IMR-90 (cell line): ENCODE data around the gene SMIM22. TPM values are rescaled to one million over a fixed set of nuclear protein-coding genes. Genes with fewer than 3 reads are reported as not detected.
A peak's percentile ranks its signal among the peaks of the same experiment; 100 is the strongest.

ENCODE experiments used
- ATAC-seq: fragments of 200-7000 bp; cut with Tn5 transposase; 2 replicates; pipeline ENCODE4 v1.9.1; 2020; ENCODE audit warnings: low read depth, mild to moderate bottlenecking, moderate library complexity
- BruUV-seq: library from RNA; stranded (reverse); fragments of 400-500 nt; replicated peaks from 2 replicates; lab custom pipeline; 2021; lab: Mats Ljungman, UMichigan
- CTCF ChIA-PET: fragments of 300-600 bp; formaldehyde crosslinking; extraction: SDS; loops from one replicate; lab custom pipeline; 2021; ENCODE audit warnings: antibody characterized with exemption; lab: Yijun Ruan, JAX
- POLR2A ChIA-PET: fragments of 300-600 bp; sonication (Branson Sonifier 250); formaldehyde crosslinking; loops from one replicate; lab custom pipeline; 2022; ENCODE audit warnings: antibody characterized with exemption; ENCODE audit not compliant: unreplicated experiment; lab: Charles Lee
- DNase-seq: peaks from one replicate; pipeline ENCODE4 v3.0.0; 2013
- H2AFZ ChIP-seq: replicated peaks from 2 replicates; pipeline ENCODE3; 2013; ENCODE audit warnings: low read length, mild to moderate bottlenecking; ENCODE audit not compliant: poor library complexity
- H2AK5ac ChIP-seq: 2 replicates; pipeline ENCODE4 v1.6.1; 2013; ENCODE audit warnings: low read depth, low read length, inconsistent platforms
- H2AK9ac ChIP-seq: replicated peaks from 2 replicates; pipeline ENCODE3; 2013; ENCODE audit warnings: mild to moderate bottlenecking, low read depth, low read length, moderate library complexity; ENCODE audit not compliant: poor library complexity
- H2BK120ac ChIP-seq: 2 replicates; pipeline ENCODE4 v1.6.1; 2013; ENCODE audit warnings: low read depth, low read length, inconsistent platforms
- H2BK15ac ChIP-seq: 3 replicates; pipeline ENCODE4 v1.6.1; 2013; ENCODE audit warnings: low read depth, low read length, inconsistent platforms
- H2BK20ac ChIP-seq: 2 replicates; pipeline ENCODE4 v1.6.1; 2013; ENCODE audit warnings: low read depth, mild to moderate bottlenecking, inconsistent platforms, low read length, moderate library complexity
- H2BK5ac ChIP-seq: 2 replicates; pipeline ENCODE4 v1.6.1; 2013; ENCODE audit warnings: mild to moderate bottlenecking, low read depth, low read length, inconsistent platforms; ENCODE audit not compliant: poor library complexity, severe bottlenecking
- H3K14ac ChIP-seq: replicated peaks from 2 replicates; pipeline ENCODE4 v1.6.1; 2013; ENCODE audit warnings: low read depth, low read length, inconsistent platforms
- H3K18ac ChIP-seq: 2 replicates; pipeline ENCODE4 v1.6.1; 2013; ENCODE audit warnings: low read depth, low read length, control low read depth
- H3K23ac ChIP-seq: 2 replicates; pipeline ENCODE4 v1.6.1; 2013; ENCODE audit warnings: low read depth, low read length, inconsistent platforms
- H3K27ac ChIP-seq: 2 replicates; pipeline ENCODE4 v1.5.1; 2013; ENCODE audit warnings: mild to moderate bottlenecking, control low read depth, low read length; ENCODE audit not compliant: insufficient read depth
- H3K27me3 ChIP-seq: 2 replicates; pipeline ENCODE4 v1.6.1; 2013; ENCODE audit warnings: low read length; ENCODE audit not compliant: control insufficient read depth, insufficient read depth
- H3K36me3 ChIP-seq: 2 replicates; pipeline ENCODE4 v1.6.1; 2013; ENCODE audit warnings: low read length, mixed read lengths; ENCODE audit not compliant: control insufficient read depth, insufficient read depth
- H3K4ac ChIP-seq: 2 replicates; pipeline ENCODE4 v1.6.1; 2013; ENCODE audit warnings: low read depth, low read length, inconsistent platforms
- H3K4me1 ChIP-seq: 2 replicates; pipeline ENCODE4 v1.6.1; 2013; ENCODE audit warnings: low read length, mixed read lengths; ENCODE audit not compliant: control insufficient read depth, insufficient read depth
- H3K4me2 ChIP-seq: 2 replicates; pipeline ENCODE4 v1.6.1; 2013; ENCODE audit warnings: low read depth, mild to moderate bottlenecking, control low read depth, low read length, moderate library complexity
- H3K4me3 ChIP-seq: 2 replicates; pipeline ENCODE4 v1.5.1; 2013; ENCODE audit warnings: low read depth, mild to moderate bottlenecking, control low read depth, low read length, moderate library complexity; ENCODE audit not compliant: insufficient read depth
- H3K56ac ChIP-seq: 2 replicates; pipeline ENCODE4 v1.6.1; 2013; ENCODE audit warnings: low read length, inconsistent platforms; ENCODE audit not compliant: insufficient read depth; ENCODE audit errors: extremely low read depth
- H3K79me1 ChIP-seq, 2 experiments: 2 replicates each; pipeline ENCODE4 v1.6.1; 2013; ENCODE audit warnings: low read length in 2 of 2, inconsistent platforms in 1 of 2, low read depth in 1 of 2
- H3K9ac ChIP-seq: 2 replicates; pipeline ENCODE4 v1.6.1; 2013; ENCODE audit warnings: low read depth, low read length, control low read depth
- H3K9me1 ChIP-seq: 2 replicates; pipeline ENCODE4 v1.6.1; 2013; ENCODE audit warnings: low read length, inconsistent platforms; ENCODE audit not compliant: insufficient read depth
- H3K9me3 ChIP-seq: 2 replicates; pipeline ENCODE4 v1.6.1; 2013; ENCODE audit warnings: low read length; ENCODE audit not compliant: control insufficient read depth, insufficient read depth
- H4K20me1 ChIP-seq: 2 replicates; pipeline ENCODE4 v1.6.1; 2013; ENCODE audit warnings: low read length, inconsistent platforms; ENCODE audit not compliant: insufficient read depth
- H4K5ac ChIP-seq: 2 replicates; pipeline ENCODE4 v1.6.1; 2013; ENCODE audit warnings: mild to moderate bottlenecking, low read depth, low read length, control low read depth
- H4K8ac ChIP-seq, 2 experiments: 2 replicates each; pipeline ENCODE4 v1.6.1; 2013; ENCODE audit warnings: low read depth in 2 of 2, low read length in 2 of 2, control low read depth in 1 of 2, inconsistent platforms in 1 of 2
- H4K91ac ChIP-seq: 2 replicates; pipeline ENCODE4 v1.6.1; 2013; ENCODE audit warnings: low read depth, low read length, inconsistent platforms; ENCODE audit not compliant: insufficient read depth
- MAZ ChIP-seq: IDR thresholded peaks from 2 replicates; pipeline ENCODE4 v1.6.1; 2012; ENCODE audit warnings: low read depth, mild to moderate bottlenecking, low read length, improper control_type of control experiment, moderate library complexity, borderline replicate concordance
- NFE2L2 ChIP-seq: fragments of 150-350 bp; IDR thresholded peaks from 2 replicates; pipeline ENCODE4 v1.6.1; 2016; ENCODE audit warnings: low read depth, mild to moderate bottlenecking, low read length
- POLR2A ChIP-seq: IDR thresholded peaks from 2 replicates; pipeline ENCODE4 v1.6.1; 2012; ENCODE audit warnings: mild to moderate bottlenecking, low read depth, low read length
- WGBS, 2 experiments: methylation state at CpG; one replicate each; pipeline versions ENCODE4 v1.1.5 to v1.1.7; 2013; ENCODE audit warnings: missing lambda C conversion rate in 2 of 2; ENCODE audit not compliant: insufficient read length in 1 of 2; ENCODE audit errors: extremely low coverage in 2 of 2; 5-methylcytosine and 5-hydroxymethylcytosine counted together
- dilution Hi-C: fragments of 300-500 bp; cut with HindIII; formaldehyde crosslinking; loops from one replicate; pipeline ENCODE4 v1.14.3; 2018; ENCODE audit warnings: low sequenced_read_pairs; ENCODE audit not compliant: unreplicated experiment
- in situ Hi-C: fragments of 300-500 bp; cut with MboI; formaldehyde crosslinking; loops from 3 replicates; pipeline ENCODE4 v1.14.3; 2019; ENCODE audit warnings: low sequenced_read_pairs, inconsistent platforms, mixed read lengths
- intact Hi-C: fragments of 100-400 bp; cut with micrococcal nuclease; formaldehyde crosslinking; loops from 2 replicates; pipeline ENCODE4 v1.10.0; 2022
- polyA plus RNA-seq, 3 experiments: library from polyadenylated mRNA; depleted of rRNA; stranded (reverse); fragments of >200 nt; gene quantifications; 2 replicates each; pipeline ENCODE4 v1.2.3, GENCODE V29; 2012; ENCODE audit warnings: low replicate concordance in 1 of 3
- total RNA-seq: library from RNA; depleted of rRNA; stranded (reverse); fragments of >200 nt; gene quantifications from 2 replicates; pipeline ENCODE4 v1.2.3, GENCODE V29; 2012

Gene SMIM22
- total and polyA plus RNA-seq, 2 of the 4 experiments (the other 2 are of a cell fraction) = not detected

- Histone ChIP-seq H3K9me3 (peaks cover 4% of the 10 kb centered on the region), H4K5ac (no peak overlapping the region), H3K4me1 (no peaks in the 10 kb centered on the region), H4K20me1 (peaks cover 5% of the 10 kb centered on the region; the same call in 1 of the 2 replicates), H2BK5ac (no peak overlapping the region), H2BK120ac (no peak overlapping the region), H3K27me3 (no peaks in the 10 kb centered on the region), H3K18ac (no peak overlapping the region), H3K4me3 (no peak overlapping the region), H3K36me3 (peaks cover 49% of the 10 kb centered on the region), H2BK15ac (no peak overlapping the region), H2AK5ac (no peak overlapping the region), H2AK9ac (no peak overlapping the region), H4K8ac (no peak overlapping the region), H3K9me1 (no peaks in the 10 kb centered on the region), H3K14ac (no peak overlapping the region), H2AFZ (peak overlapping the region; percentile 21), H2BK20ac (no peak overlapping the region), H3K56ac (no peak overlapping the region), H3K79me1 (peaks cover 6 to 9% of the 10 kb centered on the region in 2 experiments; a peak in 3 of 4 replicates), H3K4ac (no peak overlapping the region), H3K4me2 (no peak overlapping the region), H4K91ac (no peak overlapping the region), H3K9ac (no peak overlapping the region), H3K27ac (no peak overlapping the region), H3K23ac (no peak overlapping the region)
- ATAC-seq (no peak), DNase-seq (no peak)
- POLR2A ChIA-PET = no interaction called here
- intact Hi-C loops = no loop called here
- BruUV-seq = no TSS peak
- CTCF ChIA-PET = no interaction called here
- WGBS, 2 experiments = 98% methylated on average over 15 of the region's 44 CpGs; no CpG with 5 or more reads in 1 of the 2 experiments
- in situ Hi-C loops = no loop called here
- dilution Hi-C loops = no loop called here
- TF ChIP-seq MAZ = no peak
- no peak for TF ChIP-seq POLR2A
- no peak for TF ChIP-seq NFE2L2
These were observed 42.6 kb upstream of the SMIM22 start for GRCh38 chr16:4752351-4753100.
